ENCODE measurements around the gene CAMK1.

DNA sequence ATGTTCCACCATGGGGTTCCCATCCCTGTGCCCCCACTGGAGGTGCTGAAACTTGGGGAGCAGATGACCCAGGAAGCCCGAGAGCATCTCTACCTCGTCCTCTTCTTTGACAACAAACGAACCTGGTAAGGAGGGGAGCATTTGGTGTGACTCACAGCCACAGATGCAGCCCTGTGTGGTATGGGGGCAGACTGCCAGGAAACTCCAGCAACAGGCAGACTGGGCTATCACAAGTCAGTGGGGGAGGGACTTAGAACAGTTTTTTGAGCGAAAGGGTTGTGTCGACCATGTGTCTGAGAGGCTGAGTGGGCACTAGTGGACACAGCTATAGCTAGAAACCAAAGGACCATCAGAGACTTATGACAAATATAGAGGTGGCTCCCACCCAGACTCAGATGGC is 23.4 kb downstream of the CAMK1 start:
- TF ChIP-seq CBX8 (IDR thresholded peaks at IDR 0.05; ENCODE audit: borderline replicate concordance, extremely low read depth, low read depth, low read length, poor library complexity, severe bottlenecking) (no peak), SRSF9 (IDR thresholded peaks at IDR 0.05; ENCODE audit: borderline replicate concordance, low read depth, low read length) (no peak), ETV6 (IDR thresholded peaks at IDR 0.05; ENCODE audit: borderline replicate concordance in 1 of 2, low read depth in 2 of 2, low read length in 1 of 2) (no peak), ETV6 (CRISPR knock-in tag; IDR thresholded peaks at IDR 0.05; ENCODE audit: borderline replicate concordance) (no peak), ZNF644 (tag; IDR thresholded peaks at IDR 0.05; ENCODE audit: low read depth) (no peak), POLR2A (conservative IDR thresholded peaks at IDR 0.05) (no peak), NR2C1 (IDR thresholded peaks at IDR 0.05) (no peak), NR2C1 (tag; IDR thresholded peaks at IDR 0.05) (no peak)
- TF ChIP-seq, protein P1, sequence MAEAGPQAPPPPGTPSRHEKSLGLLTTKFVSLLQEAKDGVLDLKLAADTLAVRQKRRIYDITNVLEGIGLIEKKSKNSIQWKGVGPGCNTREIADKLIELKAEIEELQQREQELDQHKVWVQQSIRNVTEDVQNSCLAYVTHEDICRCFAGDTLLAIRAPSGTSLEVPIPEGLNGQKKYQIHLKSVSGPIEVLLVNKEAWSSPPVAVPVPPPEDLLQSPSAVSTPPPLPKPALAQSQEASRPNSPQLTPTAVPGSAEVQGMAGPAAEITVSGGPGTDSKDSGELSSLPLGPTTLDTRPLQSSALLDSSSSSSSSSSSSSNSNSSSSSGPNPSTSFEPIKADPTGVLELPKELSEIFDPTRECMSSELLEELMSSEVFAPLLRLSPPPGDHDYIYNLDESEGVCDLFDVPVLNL (CRISPR knock-in tag; IDR thresholded peaks at IDR 0.05; ENCODE audit: low read depth) = no peak
- TF ChIP-seq, protein P2, sequence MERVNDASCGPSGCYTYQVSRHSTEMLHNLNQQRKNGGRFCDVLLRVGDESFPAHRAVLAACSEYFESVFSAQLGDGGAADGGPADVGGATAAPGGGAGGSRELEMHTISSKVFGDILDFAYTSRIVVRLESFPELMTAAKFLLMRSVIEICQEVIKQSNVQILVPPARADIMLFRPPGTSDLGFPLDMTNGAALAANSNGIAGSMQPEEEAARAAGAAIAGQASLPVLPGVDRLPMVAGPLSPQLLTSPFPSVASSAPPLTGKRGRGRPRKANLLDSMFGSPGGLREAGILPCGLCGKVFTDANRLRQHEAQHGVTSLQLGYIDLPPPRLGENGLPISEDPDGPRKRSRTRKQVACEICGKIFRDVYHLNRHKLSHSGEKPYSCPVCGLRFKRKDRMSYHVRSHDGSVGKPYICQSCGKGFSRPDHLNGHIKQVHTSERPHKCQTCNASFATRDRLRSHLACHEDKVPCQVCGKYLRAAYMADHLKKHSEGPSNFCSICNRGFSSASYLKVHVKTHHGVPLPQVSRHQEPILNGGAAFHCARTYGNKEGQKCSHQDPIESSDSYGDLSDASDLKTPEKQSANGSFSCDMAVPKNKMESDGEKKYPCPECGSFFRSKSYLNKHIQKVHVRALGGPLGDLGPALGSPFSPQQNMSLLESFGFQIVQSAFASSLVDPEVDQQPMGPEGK (CRISPR knock-in tag; IDR thresholded peaks at IDR 0.05; ENCODE audit: borderline replicate concordance) = no peak
